Measurements from ENCODE around the gene HERC3.
A peak's percentile ranks its signal among the peaks of the same experiment; 100 is the strongest.
"Not testable (repeated sequence)": the region's sequence is repeated elsewhere in the genome, so short reads cannot be mapped to it uniquely, and the experiment has no call there.

The HERC3 gene

GRCh38 chr4:88609794-88610193 is 17.5 kb downstream of the HERC3 start:
- DNase-seq: not testable (repeated sequence)

- DNase-seq: no peak
Observed at GRCh38 chr4:88610771-88611170, 18.5 kb downstream of the HERC3 start.

- peak; percentile 82 for DNase-seq
Observed at GRCh38 chr4:88613417-88613875, 21.2 kb downstream of the HERC3 start.

GRCh38 chr4:88614058-88614457 is 21.8 kb downstream of the HERC3 start:
- DNase-seq: no peak

GRCh38 chr4:88616275-88617150 is 24.2 kb downstream of the HERC3 start:
- no peak for DNase-seq

- no peak for DNase-seq
Observed at GRCh38 chr4:88618782-88619485, 26.7 kb downstream of the HERC3 start.

- DNase-seq: no peak
Observed at GRCh38 chr4:88619971-88620370, 27.7 kb downstream of the HERC3 start.

- DNase-seq: no peak
Observed at GRCh38 chr4:88621763-88622327, 29.6 kb downstream of the HERC3 start.

- no peak for DNase-seq
Observed at GRCh38 chr4:88623097-88623496, 30.8 kb downstream of the HERC3 start.

GRCh38 chr4:88628746-88629145 is 36.5 kb downstream of the HERC3 start:
- no peak for DNase-seq

- DNase-seq: no peak
Observed at GRCh38 chr4:88629826-88630225, 37.5 kb downstream of the HERC3 start.

GRCh38 chr4:88630756-88631155 is 38.5 kb downstream of the HERC3 start:
- DNase-seq: no peak

GRCh38 chr4:88643932-88644331 is 51.7 kb downstream of the HERC3 start:
- DNase-seq: no peak

- no peak for DNase-seq
Observed at GRCh38 chr4:88645994-88646393, 53.7 kb downstream of the HERC3 start.

- no peak for DNase-seq
Observed at GRCh38 chr4:88646528-88647280, 54.4 kb downstream of the HERC3 start.

- no peak for DNase-seq
Observed at GRCh38 chr4:88649716-88650115, 57.4 kb downstream of the HERC3 start.

- DNase-seq: no peak
Observed at GRCh38 chr4:88653371-88653946, 61.2 kb downstream of the HERC3 start.

GRCh38 chr4:88655226-88655625 is 62.9 kb downstream of the HERC3 start:
- DNase-seq: no peak

- peak; percentile 32 for DNase-seq
Observed at GRCh38 chr4:88659055-88659889, 67.0 kb downstream of the HERC3 start.

- no peak for DNase-seq
Observed at GRCh38 chr4:88659890-88660208, 67.6 kb downstream of the HERC3 start.

GRCh38 chr4:88660446-88661294 is 68.4 kb downstream of the HERC3 start:
- no peak for DNase-seq

Data from NCI-H1092 (cell line).